ENCODE data around the gene COL9A2. TPM values are rescaled to one million over a fixed set of nuclear protein-coding genes. Genes with fewer than 3 reads are reported as not detected.
A peak's percentile ranks its signal among the peaks of the same experiment; 100 is the strongest.

Gene COL9A2
- total and polyA plus RNA-seq, 11 donors = 0.14 to 1.4 (median 0.50) TPM; not detected in 1

DNA sequence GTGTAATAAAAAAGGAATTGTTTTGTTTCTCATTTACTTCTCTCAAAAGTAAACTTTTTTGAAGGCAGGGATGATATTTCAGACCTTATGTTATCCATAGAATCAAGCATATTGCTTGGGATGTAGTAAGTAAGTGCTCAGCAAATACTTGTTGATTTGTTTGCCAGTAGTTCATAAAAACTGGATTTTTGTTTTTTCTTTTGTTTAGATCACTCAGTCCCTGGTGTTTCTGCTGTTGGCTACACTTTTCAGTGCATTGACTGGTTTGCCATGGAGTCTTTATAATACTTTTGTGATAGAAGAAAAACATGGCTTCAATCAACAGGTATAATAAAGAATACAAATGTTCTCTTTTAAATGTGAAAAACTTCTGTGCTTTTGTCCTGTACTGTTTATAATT is 48.9 kb downstream of the COL9A2 start:
- Histone ChIP-seq H3K36me3 (peaks cover 0 to 99% (median 86%) of the 10 kb centered on the region in 9 donors), H3K27me3 (no peaks in the 10 kb centered on the region), H3K9me3 (no peaks in the 10 kb centered on the region), H3K4me1 (peaks cover under 1 to 39% (median 15%) of the 10 kb centered on the region in 12 donors), H3K27ac (peak overlapping the region; percentile 3 to 88 (median 73)), H3K4me3 (no peak overlapping the region)
- intact Hi-C loops (cut with DNase I) = no loop called here
- no peak for ATAC-seq
- DNase-seq = no peak
- TF ChIP-seq, protein P1, sequence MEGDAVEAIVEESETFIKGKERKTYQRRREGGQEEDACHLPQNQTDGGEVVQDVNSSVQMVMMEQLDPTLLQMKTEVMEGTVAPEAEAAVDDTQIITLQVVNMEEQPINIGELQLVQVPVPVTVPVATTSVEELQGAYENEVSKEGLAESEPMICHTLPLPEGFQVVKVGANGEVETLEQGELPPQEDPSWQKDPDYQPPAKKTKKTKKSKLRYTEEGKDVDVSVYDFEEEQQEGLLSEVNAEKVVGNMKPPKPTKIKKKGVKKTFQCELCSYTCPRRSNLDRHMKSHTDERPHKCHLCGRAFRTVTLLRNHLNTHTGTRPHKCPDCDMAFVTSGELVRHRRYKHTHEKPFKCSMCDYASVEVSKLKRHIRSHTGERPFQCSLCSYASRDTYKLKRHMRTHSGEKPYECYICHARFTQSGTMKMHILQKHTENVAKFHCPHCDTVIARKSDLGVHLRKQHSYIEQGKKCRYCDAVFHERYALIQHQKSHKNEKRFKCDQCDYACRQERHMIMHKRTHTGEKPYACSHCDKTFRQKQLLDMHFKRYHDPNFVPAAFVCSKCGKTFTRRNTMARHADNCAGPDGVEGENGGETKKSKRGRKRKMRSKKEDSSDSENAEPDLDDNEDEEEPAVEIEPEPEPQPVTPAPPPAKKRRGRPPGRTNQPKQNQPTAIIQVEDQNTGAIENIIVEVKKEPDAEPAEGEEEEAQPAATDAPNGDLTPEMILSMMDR (IDR thresholded peaks at IDR 0.05) = no peak
- no peak for TF ChIP-seq POLR2A (IDR thresholded peaks at IDR 0.05)

DNA sequence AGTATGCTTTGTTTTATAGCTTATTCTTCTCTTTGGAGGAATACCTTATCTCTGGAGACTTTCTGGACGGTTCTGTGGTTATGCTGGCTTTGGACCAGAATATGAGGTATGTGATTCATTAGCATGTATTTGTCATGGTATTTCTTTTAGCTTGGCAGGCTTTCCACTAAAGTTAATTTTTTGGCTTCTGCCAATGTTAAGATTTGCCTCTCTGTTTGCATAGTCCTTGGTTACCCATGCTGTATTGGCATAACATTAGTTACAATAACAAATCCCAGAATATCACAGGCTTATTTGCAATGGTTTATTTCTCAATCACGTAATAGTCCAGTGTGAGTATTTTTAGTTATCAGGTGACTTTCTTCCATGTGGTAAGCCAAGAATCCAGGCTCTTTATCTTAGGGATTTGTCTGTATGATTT is 49.3 kb downstream of the COL9A2 start:
- no peaks in the 10 kb centered on the region for H3K9me3 ChIP-seq
- peaks cover 0 to 99% (median 86%) of the 10 kb centered on the region in 9 donors for H3K36me3 ChIP-seq
- 35 to 45% (median 38%) methylated on average over 2 of the region's 2 CpGs for WGBS, 4 donors
- TF ChIP-seq, protein P1 (IDR thresholded peaks at IDR 0.05) = no peak
- intact Hi-C loops (cut with DNase I) = no loop called here
- peak overlapping the region in 2 of 12 donors; percentile 9 to 34 for H3K4me3 ChIP-seq
- peak overlapping the region; percentile 28 to 88 (median 73) for H3K27ac ChIP-seq
- DNase-seq (peak in 1 of 5 donors; percentile 12), ATAC-seq (peak; percentile 77 to 93 (median 92))
- peaks cover 4 to 43% (median 20%) of the 10 kb centered on the region in 12 donors for H3K4me1 ChIP-seq
- H3K27me3 ChIP-seq = no peaks in the 10 kb centered on the region

DNA sequence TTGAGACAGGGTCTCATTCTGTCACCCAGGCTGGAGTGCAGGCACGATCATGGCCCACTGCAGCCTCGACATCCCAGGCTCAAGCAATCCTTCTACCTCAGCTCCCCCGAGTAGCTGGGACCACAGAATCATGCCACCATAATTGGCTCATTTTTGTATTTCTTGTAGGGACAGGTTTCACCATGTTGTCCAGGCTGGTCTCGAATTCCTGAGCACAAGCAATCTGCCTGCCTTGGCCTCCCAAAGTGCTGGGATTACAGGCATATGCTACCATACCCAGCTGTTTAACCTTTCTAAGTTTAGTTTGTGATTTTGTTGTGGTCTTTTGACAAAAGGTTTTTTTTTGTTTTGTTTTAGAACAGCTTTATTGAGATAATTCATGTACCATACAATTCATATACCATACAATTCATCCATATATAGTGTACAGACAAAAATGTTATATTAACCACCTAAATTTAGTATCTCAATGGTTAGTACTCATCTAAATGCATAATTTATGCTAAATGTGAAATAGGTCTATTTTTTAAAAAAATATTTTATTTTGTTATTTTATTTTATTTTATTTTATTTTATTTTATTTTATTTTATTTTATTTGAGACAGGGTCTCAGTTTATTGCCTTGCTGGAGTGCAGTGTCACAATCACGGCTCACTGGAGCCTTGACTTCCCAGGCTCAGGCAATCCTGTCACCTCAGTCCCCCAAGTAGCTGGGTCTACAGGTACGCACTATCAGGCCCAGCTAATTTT is 50.1 kb downstream of the COL9A2 start:
- no peak for DNase-seq
- peaks cover 0 to 99% (median 86%) of the 10 kb centered on the region in 9 donors for H3K36me3 ChIP-seq
- TF ChIP-seq, protein P1 (IDR thresholded peaks at IDR 0.05) = no peak
- no peak for TF ChIP-seq POLR2A (IDR thresholded peaks at IDR 0.05)

DNA sequence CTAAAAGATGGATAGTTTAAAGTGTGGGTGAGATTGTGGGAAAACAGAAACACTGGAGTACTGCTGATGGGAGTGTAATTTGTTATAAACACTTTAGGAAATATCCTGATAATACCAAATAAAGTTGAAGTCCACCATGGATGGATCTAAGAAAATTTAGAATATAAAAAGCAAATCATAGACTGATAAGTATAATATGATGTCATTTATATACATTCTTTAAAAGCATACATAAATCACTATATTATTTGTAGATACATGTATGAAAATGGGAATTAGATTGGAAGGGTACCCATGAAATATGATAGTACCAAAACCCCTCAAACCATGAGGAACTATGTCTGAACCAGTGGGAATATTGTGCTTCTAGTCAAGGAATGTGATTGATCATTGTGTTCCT is 51.2 kb downstream of the COL9A2 start:
- Histone ChIP-seq H3K27ac (peak overlapping the region in 8 of 12 donors; percentile 50 to 88 (median 70)), H3K4me3 (peak overlapping the region in 1 of 12 donors; percentile 34), H3K36me3 (peaks cover 0 to 99% (median 86%) of the 10 kb centered on the region in 9 donors), H3K4me1 (peaks cover 4 to 56% (median 28%) of the 10 kb centered on the region in 12 donors), H3K27me3 (no peaks in the 10 kb centered on the region), H3K9me3 (no peaks in the 10 kb centered on the region)
- no peak for DNase-seq
- intact Hi-C loops (cut with DNase I) = no loop called here
- TF ChIP-seq, protein P1 (IDR thresholded peaks at IDR 0.05) = no peak
- no peak for TF ChIP-seq POLR2A (IDR thresholded peaks at IDR 0.05)
- ATAC-seq = no peak

More for the DNA sequence above, 50.1 kb downstream of the COL9A2 start:
- H3K4me3 ChIP-seq = peak overlapping the region in 2 of 12 donors; percentile 9 to 34
- H3K27ac ChIP-seq = peak overlapping the region; percentile 28 to 88 (median 73)
- no peaks in the 10 kb centered on the region for H3K9me3 ChIP-seq
- 86 to 97% (median 90%) methylated on average over 6 of the region's 6 CpGs for WGBS, 4 donors
- peaks cover 4 to 51% (median 26%) of the 10 kb centered on the region in 12 donors for H3K4me1 ChIP-seq
- intact Hi-C loops (cut with DNase I) = no loop called here
- ATAC-seq = peak in 1 of 4 donors; percentile 8
- H3K27me3 ChIP-seq = no peaks in the 10 kb centered on the region
